ENCODE measurements around the gene CTNNB1.
"Not testable (repeated sequence)": the region's sequence is repeated elsewhere in the genome, so short reads cannot be mapped to it uniquely, and the experiment has no call there.

CTNNB1 gene

GRCh38 chr3:41259449-41260062, 60.3 kb downstream of the CTNNB1 start:
- DNase-seq = no peak

GRCh38 chr3:41260063-41260450, 60.8 kb downstream of the CTNNB1 start:
- no peak for DNase-seq

- DNase-seq = no peak
These were observed 65.8 kb downstream of the CTNNB1 start for GRCh38 chr3:41265011-41265545.

- no peak for DNase-seq
These were observed 66.5 kb downstream of the CTNNB1 start for GRCh38 chr3:41265823-41266273.

GRCh38 chr3:41267975-41268640, 68.8 kb downstream of the CTNNB1 start:
- DNase-seq = no peak

- no peak for DNase-seq
These were observed 73.4 kb downstream of the CTNNB1 start for GRCh38 chr3:41272667-41273066.

GRCh38 chr3:41274944-41275668, 75.8 kb downstream of the CTNNB1 start:
- DNase-seq = no peak

GRCh38 chr3:41276191-41276590, 76.9 kb downstream of the CTNNB1 start:
- no peak for DNase-seq

GRCh38 chr3:41277790-41278465, 78.6 kb downstream of the CTNNB1 start:
- DNase-seq = no peak

GRCh38 chr3:41284934-41285333, 85.6 kb downstream of the CTNNB1 start:
- DNase-seq = not testable (repeated sequence)

GRCh38 chr3:41286305-41286704, 87.0 kb downstream of the CTNNB1 start:
- DNase-seq = no peak

- no peak for DNase-seq
These were observed 89.5 kb downstream of the CTNNB1 start for GRCh38 chr3:41288785-41289184.

Data from cerebellar nuclear complex (tissue), 1 donor.